H9 (cell line): ENCODE measurements around the gene DLG2. TPM values are rescaled to one million over a fixed set of nuclear protein-coding genes. Genes with fewer than 3 reads are reported as not detected.

Experiments used
- DNase-seq: peaks from one replicate; pipeline ENCODE4 v3.0.0-alpha.2; 2017
- H2AFZ ChIP-seq: one replicate; pipeline ENCODE4 v1.6.1; 2013; ENCODE audit warnings: mild to moderate bottlenecking, low read length, control low read depth, moderate library complexity
- H2AK5ac ChIP-seq: 2 replicates; pipeline ENCODE4 v1.6.1; 2013; ENCODE audit warnings: low read length, control low read depth, mixed read lengths; ENCODE audit not compliant: insufficient read length
- H2BK120ac ChIP-seq: one replicate; pipeline ENCODE4 v1.6.1; 2013; ENCODE audit warnings: low read depth, mild to moderate bottlenecking, low read length, control low read depth, inconsistent platforms; ENCODE audit not compliant: poor library complexity, severe bottlenecking
- H2BK12ac ChIP-seq: 2 replicates; pipeline ENCODE4 v1.6.1; 2013; ENCODE audit warnings: low read length, control low read depth, mixed read lengths, low read depth; ENCODE audit not compliant: insufficient read length
- H2BK15ac ChIP-seq: 2 replicates; pipeline ENCODE4 v1.6.1; 2013; ENCODE audit warnings: low read depth, low read length, control low read depth
- H2BK20ac ChIP-seq: one replicate; pipeline ENCODE4 v1.6.1; 2013; ENCODE audit warnings: low read depth, mild to moderate bottlenecking, low read length, control low read depth, inconsistent platforms; ENCODE audit not compliant: poor library complexity, severe bottlenecking
- H2BK5ac ChIP-seq: 2 replicates; pipeline ENCODE4 v1.6.1; 2013; ENCODE audit warnings: low read length, control low read depth, mixed read lengths; ENCODE audit not compliant: insufficient read length
- H3K14ac ChIP-seq: 2 replicates; pipeline ENCODE4 v1.6.1; 2013; ENCODE audit warnings: low read length, control low read depth; ENCODE audit not compliant: insufficient read depth
- H3K18ac ChIP-seq: 2 replicates; pipeline ENCODE4 v1.6.1; 2013; ENCODE audit warnings: low read depth, mild to moderate bottlenecking, mixed read lengths, low read length, control low read depth; ENCODE audit not compliant: insufficient read length
- H3K23ac ChIP-seq: 2 replicates; pipeline ENCODE4 v1.6.1; 2013; ENCODE audit warnings: low read length, control low read depth, mixed read lengths, low read depth; ENCODE audit not compliant: insufficient read length
- H3K23me2 ChIP-seq: 2 replicates; pipeline ENCODE4 v1.6.1; 2013; ENCODE audit warnings: low read depth, mild to moderate bottlenecking, mixed read lengths, low read length, control low read depth; ENCODE audit not compliant: insufficient read length, poor library complexity, severe bottlenecking
- H3K27ac ChIP-seq: 2 replicates; pipeline ENCODE4 v1.5.1; 2013; ENCODE audit warnings: low read length, control low read depth, mixed read lengths, low read depth; ENCODE audit not compliant: insufficient read length
- H3K27me3 ChIP-seq: 2 replicates; pipeline ENCODE4 v1.6.1; 2013; ENCODE audit warnings: low read length, control low read depth, inconsistent platforms; ENCODE audit not compliant: insufficient read depth
- H3K4ac ChIP-seq: 2 replicates; pipeline ENCODE4 v1.6.1; 2013; ENCODE audit warnings: low read depth, mild to moderate bottlenecking, control low read depth, inconsistent platforms, low read length, moderate library complexity
- H3K4me1 ChIP-seq: 2 replicates; pipeline ENCODE4 v1.6.1; 2013; ENCODE audit warnings: low read length, control low read depth, inconsistent platforms; ENCODE audit not compliant: insufficient read depth
- H3K4me2 ChIP-seq: 2 replicates; pipeline ENCODE4 v1.6.1; 2013; ENCODE audit warnings: low read length, control low read depth, mixed read lengths; ENCODE audit not compliant: insufficient read length, insufficient read depth
- H3K56ac ChIP-seq: 2 replicates; pipeline ENCODE4 v1.6.1; 2013; ENCODE audit warnings: low read depth, mild to moderate bottlenecking, mixed read lengths, low read length, control low read depth; ENCODE audit not compliant: insufficient read length
- H3K79me1 ChIP-seq: 2 replicates; pipeline ENCODE4 v1.6.1; 2013; ENCODE audit warnings: low read depth, mild to moderate bottlenecking, moderate library complexity, low read length, control low read depth, inconsistent platforms; ENCODE audit not compliant: insufficient read depth, poor library complexity, severe bottlenecking
- H3K79me2 ChIP-seq: 2 replicates; pipeline ENCODE4 v1.6.1; 2013; ENCODE audit warnings: low read length, control low read depth, inconsistent platforms; ENCODE audit not compliant: insufficient read depth
- H3K9ac ChIP-seq: 2 replicates; pipeline ENCODE4 v1.6.1; 2013; ENCODE audit warnings: low read length, control low read depth, mixed read lengths; ENCODE audit not compliant: insufficient read length; ENCODE audit errors: extremely low read depth
- H3K9me3 ChIP-seq: one replicate; pipeline ENCODE4 v1.6.1; 2013; ENCODE audit warnings: low read depth, low read length, inconsistent platforms; ENCODE audit not compliant: control insufficient read depth
- H3T11ph ChIP-seq: one replicate; pipeline ENCODE4 v1.6.1; 2013; ENCODE audit warnings: mild to moderate bottlenecking, low read length, control low read depth, inconsistent platforms
- H4K20me1 ChIP-seq: one replicate; pipeline ENCODE4 v1.6.1; 2013; ENCODE audit not compliant: control insufficient read depth, insufficient read length, insufficient read depth
- H4K5ac ChIP-seq: 2 replicates; pipeline ENCODE4 v1.6.1; 2013; ENCODE audit warnings: low read depth, mild to moderate bottlenecking, mixed read lengths, low read length, control low read depth; ENCODE audit not compliant: insufficient read length
- H4K8ac ChIP-seq: replicated peaks from 2 replicates; pipeline ENCODE4 v1.6.1; 2013; ENCODE audit warnings: low read length, control low read depth, mixed read lengths, low read depth; ENCODE audit not compliant: insufficient read length
- H4K91ac ChIP-seq: 2 replicates; pipeline ENCODE4 v1.6.1; 2013; ENCODE audit warnings: low read depth, mild to moderate bottlenecking, moderate library complexity, mixed read lengths, low read length, control low read depth; ENCODE audit not compliant: insufficient read length
- H3K27ac Mint-ChIP-seq, 3 experiments: 2 replicates in 2 of 3; 3 replicates in 1 of 3; pipeline ENCODE4 v1.8.0; 2020 to 2021; ENCODE audit warnings: mixed read lengths in 3 of 3, mild to moderate bottlenecking in 1 of 3, moderate library complexity in 1 of 3
- H3K27me3 Mint-ChIP-seq: 2 replicates; pipeline ENCODE4 v1.8.0; 2021; ENCODE audit warnings: low read depth, mild to moderate bottlenecking, moderate library complexity, mixed read lengths
- H3K36me3 Mint-ChIP-seq, 3 experiments: 2 replicates in 2 of 3; 3 replicates in 1 of 3; pipeline ENCODE4 v1.8.0; 2020 to 2021; ENCODE audit warnings: low read depth in 3 of 3, mixed read lengths in 3 of 3; ENCODE audit not compliant: insufficient read depth in 1 of 3
- H3K4me1 Mint-ChIP-seq, 2 experiments: 2 replicates each; pipeline ENCODE4 v1.8.0; 2020; ENCODE audit warnings: mixed read lengths in 2 of 2
- H3K4me3 Mint-ChIP-seq, 2 experiments: 2 replicates in 1 of 2; 3 replicates in 1 of 2; pipeline ENCODE4 v1.8.0; 2020 to 2021; ENCODE audit warnings: mild to moderate bottlenecking in 2 of 2, mixed read lengths in 2 of 2, moderate library complexity in 1 of 2
- H3K9me3 Mint-ChIP-seq, 2 experiments: 2 replicates in 1 of 2; 3 replicates in 1 of 2; pipeline ENCODE4 v1.8.0; 2020; ENCODE audit warnings: mild to moderate bottlenecking in 2 of 2, mixed read lengths in 2 of 2, moderate library complexity in 1 of 2
- WGBS: extraction: QIAGEN DNeasy Blood & Tissue Kit; methylation state at CpG from one replicate; pipeline ENCODE4 v1.1.7; 2013; ENCODE audit warnings: missing lambda C conversion rate, low lambda C conversion rate, mixed read lengths; ENCODE audit not compliant: insufficient read length; ENCODE audit errors: extremely low coverage; 5-methylcytosine and 5-hydroxymethylcytosine counted together
- total RNA-seq: library from RNA; stranded (reverse); gene quantifications from 2 replicates; pipeline ENCODE4 v1.2.1, GENCODE V29; 2021
- TF ChIP-seq, protein P1 (sequence below): fragments of 200-600 bp; sonication (generic); conservative IDR thresholded peaks from 3 replicates; pipeline ENCODE4 v1.8.0; 2021; ENCODE audit warnings: antibody characterized with exemption, mild to moderate bottlenecking

The DLG2 gene
- total RNA-seq, 1 experiment from 2014 or later: 8.0 TPM

DNA sequence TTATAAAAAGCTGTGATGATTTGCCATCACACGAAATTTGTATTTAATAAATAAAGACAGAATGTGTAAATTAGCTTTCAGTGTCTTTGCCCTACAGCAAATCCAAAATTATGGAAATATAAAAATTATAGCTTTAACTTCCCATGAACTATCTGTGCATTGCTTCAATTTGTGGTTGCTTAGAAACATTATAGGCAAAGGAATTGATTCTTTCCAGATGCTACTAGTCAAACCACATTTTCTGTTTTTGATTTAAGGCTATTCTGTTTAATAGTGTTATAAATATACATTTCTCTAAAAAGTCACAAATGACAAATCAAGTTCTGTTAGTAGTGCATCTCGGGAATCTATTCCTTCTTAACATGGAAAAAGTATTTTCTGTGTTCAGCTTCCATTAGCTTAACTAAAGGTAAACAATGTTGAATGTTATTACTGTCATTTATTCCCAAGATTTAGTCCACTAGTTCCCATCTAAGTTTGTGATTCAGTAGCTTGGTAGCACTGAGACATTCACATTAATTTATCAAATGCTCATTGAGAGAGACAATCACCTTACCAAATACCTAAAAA lies 1254.7 kb downstream of the DLG2 start:
- Histone ChIP-seq H3K4ac (no peak overlapping the region), H4K8ac (no peak overlapping the region), H4K20me1 (no peaks in the 10 kb centered on the region), H3K9ac (no peak overlapping the region), H4K91ac (no peak overlapping the region), H3K14ac (no peak overlapping the region), H2AFZ (no peak overlapping the region), H3K9me3 (no peaks in the 10 kb centered on the region), H3K79me1 (no peaks in the 10 kb centered on the region), H3K27me3 (no peaks in the 10 kb centered on the region), H3K23ac (no peak overlapping the region), H2BK20ac (no peak overlapping the region), H3T11ph (no peak overlapping the region), H3K4me2 (no peak overlapping the region), H3K23me2 (no peaks in the 10 kb centered on the region), H2AK5ac (no peak overlapping the region), H2BK5ac (no peak overlapping the region), H3K4me1 (no peaks in the 10 kb centered on the region), H3K56ac (no peak overlapping the region), H3K27ac (no peak overlapping the region), H3K79me2 (no peaks in the 10 kb centered on the region), H3K18ac (no peak overlapping the region), H2BK15ac (no peak overlapping the region), H2BK12ac (no peak overlapping the region), H2BK120ac (no peak overlapping the region), H4K5ac (no peak overlapping the region)
- Mint-ChIP-seq H3K27ac (0 out of 7 replicates have a peak overlapping the region, but pooled peaks of 1 of the 3 experiments have one; percentile 5), H3K9me3 (no peaks in the 10 kb centered on the region), H3K27me3 (no peaks in the 10 kb centered on the region), H3K4me1 (no peaks in the 10 kb centered on the region), H3K4me3 (no peak overlapping the region), H3K36me3 (no peaks in the 10 kb centered on the region)
- DNase-seq: no peak
- TF ChIP-seq, protein P1, sequence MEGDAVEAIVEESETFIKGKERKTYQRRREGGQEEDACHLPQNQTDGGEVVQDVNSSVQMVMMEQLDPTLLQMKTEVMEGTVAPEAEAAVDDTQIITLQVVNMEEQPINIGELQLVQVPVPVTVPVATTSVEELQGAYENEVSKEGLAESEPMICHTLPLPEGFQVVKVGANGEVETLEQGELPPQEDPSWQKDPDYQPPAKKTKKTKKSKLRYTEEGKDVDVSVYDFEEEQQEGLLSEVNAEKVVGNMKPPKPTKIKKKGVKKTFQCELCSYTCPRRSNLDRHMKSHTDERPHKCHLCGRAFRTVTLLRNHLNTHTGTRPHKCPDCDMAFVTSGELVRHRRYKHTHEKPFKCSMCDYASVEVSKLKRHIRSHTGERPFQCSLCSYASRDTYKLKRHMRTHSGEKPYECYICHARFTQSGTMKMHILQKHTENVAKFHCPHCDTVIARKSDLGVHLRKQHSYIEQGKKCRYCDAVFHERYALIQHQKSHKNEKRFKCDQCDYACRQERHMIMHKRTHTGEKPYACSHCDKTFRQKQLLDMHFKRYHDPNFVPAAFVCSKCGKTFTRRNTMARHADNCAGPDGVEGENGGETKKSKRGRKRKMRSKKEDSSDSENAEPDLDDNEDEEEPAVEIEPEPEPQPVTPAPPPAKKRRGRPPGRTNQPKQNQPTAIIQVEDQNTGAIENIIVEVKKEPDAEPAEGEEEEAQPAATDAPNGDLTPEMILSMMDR: no peak
- no CpG with 5 or more reads among the region's 2 CpGs for WGBS
